Stimulated activated CD4-positive, alpha-beta T cell treated with anti-CD3 and anti-CD28 coated beads, Interleukin-2, amount 100 ng/mL, for 48 hours (primary cell): ENCODE measurements around the gene CPSF4.

Experiments used
- DNase-seq, 2 donors: peaks; one replicate each; pipeline ENCODE4 v3.0.0-alpha.2; 2020

CPSF4 gene

GRCh38 chr7:99438573-99439480 is at the start of gene CPSF4, which contains the start of gene PTCD1:
TSS of gene CPSF4 (plus strand) at chr7:99438943. CDS start at chr7:99439083, 140 bp downstream.
TSS of gene PTCD1 (minus strand) at chr7:99438798. CDS start at chr7:99435242, 3,556 bp downstream.
- DNase-seq: peak; percentile 90

- DNase-seq: no peak
Observed at GRCh38 chr7:99389772-99390171, 49.0 kb upstream of the CPSF4 start.

- no peak for DNase-seq
Observed at GRCh38 chr7:99390941-99391602, 47.7 kb upstream of the CPSF4 start.

GRCh38 chr7:99392046-99392445 is 46.7 kb upstream of the CPSF4 start:
- no peak for DNase-seq

- peak; percentile 66 to 69 for DNase-seq
Observed at GRCh38 chr7:99392659-99393354, 45.9 kb upstream of the CPSF4 start.

- no peak for DNase-seq
Observed at GRCh38 chr7:99393355-99394187, 45.2 kb upstream of the CPSF4 start.

GRCh38 chr7:99394188-99394502 is 44.6 kb upstream of the CPSF4 start:
- no peak for DNase-seq

- no peak for DNase-seq
Observed at GRCh38 chr7:99395616-99396327, 43.0 kb upstream of the CPSF4 start.

GRCh38 chr7:99396418-99397296 is 42.1 kb upstream of the CPSF4 start:
- DNase-seq: no peak

GRCh38 chr7:99397297-99397983 is 41.3 kb upstream of the CPSF4 start:
- no peak for DNase-seq

GRCh38 chr7:99398891-99399445 is 39.8 kb upstream of the CPSF4 start:
- DNase-seq: no peak

GRCh38 chr7:99399597-99399996 is 39.1 kb upstream of the CPSF4 start:
- DNase-seq: no peak

- no peak for DNase-seq
Observed at GRCh38 chr7:99402854-99403253, 35.9 kb upstream of the CPSF4 start.

- no peak for DNase-seq
Observed at GRCh38 chr7:99403764-99404163, 35.0 kb upstream of the CPSF4 start.

GRCh38 chr7:99404235-99404976 is 34.3 kb upstream of the CPSF4 start:
- DNase-seq: no peak

GRCh38 chr7:99404977-99405320 is 33.8 kb upstream of the CPSF4 start:
- no peak for DNase-seq

- no peak for DNase-seq
Observed at GRCh38 chr7:99406557-99406956, 32.2 kb upstream of the CPSF4 start.

- DNase-seq: peak; percentile 32 to 33
Observed at GRCh38 chr7:99407872-99408378, 30.8 kb upstream of the CPSF4 start.
